ENCODE data around the gene MYLK3. TPM values are rescaled to one million over a fixed set of nuclear protein-coding genes. Genes with fewer than 3 reads are reported as not detected.

The MYLK3 gene
- total and polyA plus RNA-seq, 2 of the 4 experiments (the other 2 are of a cell fraction) = under 0.01 to 0.03 TPM

- POLR2A ChIA-PET (ENCODE audit: unreplicated experiment) = no interaction called here
- intact Hi-C loops (cut with micrococcal nuclease) (no loop called here), dilution Hi-C loops (cut with HindIII; ENCODE audit: low sequenced_read_pairs, unreplicated experiment) (no loop called here), in situ Hi-C loops (cut with MboI; ENCODE audit: low sequenced_read_pairs) (no loop called here)
- no peak overlapping the region for H3K4me3 ChIP-seq (ENCODE audit: insufficient read depth, low read depth, low read length)
- H4K20me1 ChIP-seq (ENCODE audit: insufficient read depth, low read length) = no peaks in the 10 kb centered on the region
- no peaks in the 10 kb centered on the region for H3K9me1 ChIP-seq (ENCODE audit: insufficient read depth, low read length)
- no peak overlapping the region for H3K56ac ChIP-seq (ENCODE audit: extremely low read depth, insufficient read depth, low read length)
- H3K9me3 ChIP-seq (ENCODE audit: control insufficient read depth, insufficient read depth, low read length) = no peaks in the 10 kb centered on the region
- H2BK15ac ChIP-seq (ENCODE audit: low read depth, low read length) = no peak overlapping the region
- H3K27me3 ChIP-seq (ENCODE audit: control insufficient read depth, insufficient read depth, low read length) = no peaks in the 10 kb centered on the region
- no CpG with 5 or more reads among the region's 3 CpGs for WGBS, 2 experiments (ENCODE audit: extremely low coverage in 2 of 2, insufficient read length in 1 of 2)
- no peak overlapping the region for H3K14ac ChIP-seq (replicated peaks; ENCODE audit: low read depth, low read length)
- DNase-seq (no peak), ATAC-seq (ENCODE audit: low read depth) (no peak)
- TF ChIP-seq MAZ (IDR thresholded peaks at IDR 0.05; ENCODE audit: borderline replicate concordance, low read depth, low read length) (no peak), MAFK (IDR thresholded peaks at IDR 0.05; ENCODE audit: low read depth, low read length) (no peak), CEBPB (IDR thresholded peaks at IDR 0.05; ENCODE audit: low read depth, low read length) (no peak), NFE2L2 (IDR thresholded peaks at IDR 0.05; ENCODE audit: low read depth, low read length) (no peak), RFX5 (IDR thresholded peaks at IDR 0.05; ENCODE audit: low read depth, low read length) (no peak), POLR2A (IDR thresholded peaks at IDR 0.05; ENCODE audit: low read depth, low read length) (no peak), FOS (IDR thresholded peaks at IDR 0.05; ENCODE audit: low read depth, low read length) (no peak), RCOR1 (IDR thresholded peaks at IDR 0.05; ENCODE audit: insufficient replicate concordance, low read length) (no peak), BHLHE40 (IDR thresholded peaks at IDR 0.05; ENCODE audit: low read depth, low read length) (no peak), SMC3 (IDR thresholded peaks at IDR 0.05; ENCODE audit: low read depth, low read length) (no peak), CHD1 (IDR thresholded peaks at IDR 0.05; ENCODE audit: low read depth, low read length) (no peak), RAD21 (IDR thresholded peaks at IDR 0.05; ENCODE audit: low read length) (no peak), MXI1 (IDR thresholded peaks at IDR 0.05; ENCODE audit: borderline replicate concordance, low read depth, low read length) (no peak)
- TF ChIP-seq, protein P1, sequence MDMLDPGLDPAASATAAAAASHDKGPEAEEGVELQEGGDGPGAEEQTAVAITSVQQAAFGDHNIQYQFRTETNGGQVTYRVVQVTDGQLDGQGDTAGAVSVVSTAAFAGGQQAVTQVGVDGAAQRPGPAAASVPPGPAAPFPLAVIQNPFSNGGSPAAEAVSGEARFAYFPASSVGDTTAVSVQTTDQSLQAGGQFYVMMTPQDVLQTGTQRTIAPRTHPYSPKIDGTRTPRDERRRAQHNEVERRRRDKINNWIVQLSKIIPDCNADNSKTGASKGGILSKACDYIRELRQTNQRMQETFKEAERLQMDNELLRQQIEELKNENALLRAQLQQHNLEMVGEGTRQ (IDR thresholded peaks at IDR 0.05; ENCODE audit: low read depth, low read length) = no peak
- TF ChIP-seq, protein P2, sequence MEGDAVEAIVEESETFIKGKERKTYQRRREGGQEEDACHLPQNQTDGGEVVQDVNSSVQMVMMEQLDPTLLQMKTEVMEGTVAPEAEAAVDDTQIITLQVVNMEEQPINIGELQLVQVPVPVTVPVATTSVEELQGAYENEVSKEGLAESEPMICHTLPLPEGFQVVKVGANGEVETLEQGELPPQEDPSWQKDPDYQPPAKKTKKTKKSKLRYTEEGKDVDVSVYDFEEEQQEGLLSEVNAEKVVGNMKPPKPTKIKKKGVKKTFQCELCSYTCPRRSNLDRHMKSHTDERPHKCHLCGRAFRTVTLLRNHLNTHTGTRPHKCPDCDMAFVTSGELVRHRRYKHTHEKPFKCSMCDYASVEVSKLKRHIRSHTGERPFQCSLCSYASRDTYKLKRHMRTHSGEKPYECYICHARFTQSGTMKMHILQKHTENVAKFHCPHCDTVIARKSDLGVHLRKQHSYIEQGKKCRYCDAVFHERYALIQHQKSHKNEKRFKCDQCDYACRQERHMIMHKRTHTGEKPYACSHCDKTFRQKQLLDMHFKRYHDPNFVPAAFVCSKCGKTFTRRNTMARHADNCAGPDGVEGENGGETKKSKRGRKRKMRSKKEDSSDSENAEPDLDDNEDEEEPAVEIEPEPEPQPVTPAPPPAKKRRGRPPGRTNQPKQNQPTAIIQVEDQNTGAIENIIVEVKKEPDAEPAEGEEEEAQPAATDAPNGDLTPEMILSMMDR (conservative IDR thresholded peaks at IDR 0.05; ENCODE audit: low read depth, low read length) = no peak
- TF ChIP-seq, protein P3, sequence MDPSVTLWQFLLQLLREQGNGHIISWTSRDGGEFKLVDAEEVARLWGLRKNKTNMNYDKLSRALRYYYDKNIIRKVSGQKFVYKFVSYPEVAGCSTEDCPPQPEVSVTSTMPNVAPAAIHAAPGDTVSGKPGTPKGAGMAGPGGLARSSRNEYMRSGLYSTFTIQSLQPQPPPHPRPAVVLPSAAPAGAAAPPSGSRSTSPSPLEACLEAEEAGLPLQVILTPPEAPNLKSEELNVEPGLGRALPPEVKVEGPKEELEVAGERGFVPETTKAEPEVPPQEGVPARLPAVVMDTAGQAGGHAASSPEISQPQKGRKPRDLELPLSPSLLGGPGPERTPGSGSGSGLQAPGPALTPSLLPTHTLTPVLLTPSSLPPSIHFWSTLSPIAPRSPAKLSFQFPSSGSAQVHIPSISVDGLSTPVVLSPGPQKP (IDR thresholded peaks at IDR 0.05; ENCODE audit: borderline replicate concordance, low read depth, low read length) = no peak
- BruUV-seq (replicated peaks) = no TSS peak
- H4K5ac ChIP-seq (ENCODE audit: low read depth, low read length) = no peak overlapping the region
- no peak overlapping the region for H2BK5ac ChIP-seq (ENCODE audit: low read depth, low read length, poor library complexity, severe bottlenecking)
- no peak overlapping the region for H3K9ac ChIP-seq (ENCODE audit: low read depth, low read length)
- no peak overlapping the region for H2BK20ac ChIP-seq (ENCODE audit: low read depth, low read length)
- no peak overlapping the region for H2AK5ac ChIP-seq (ENCODE audit: low read depth, low read length)
- no peak overlapping the region for H3K27ac ChIP-seq (ENCODE audit: insufficient read depth, low read length)
- no peaks in the 10 kb centered on the region for H3K4me1 ChIP-seq (ENCODE audit: control insufficient read depth, insufficient read depth, low read length)
- CTCF ChIA-PET = no interaction called here
- no peaks in the 10 kb centered on the region for H3K36me3 ChIP-seq (ENCODE audit: control insufficient read depth, insufficient read depth, low read length)
- H2BK120ac ChIP-seq (ENCODE audit: low read depth, low read length) = no peak overlapping the region
- no peak overlapping the region for H3K4me2 ChIP-seq (ENCODE audit: low read depth, low read length)
- no peak overlapping the region for H2AK9ac ChIP-seq (replicated peaks; ENCODE audit: low read depth, low read length, poor library complexity)
- no peak overlapping the region for H2AFZ ChIP-seq (replicated peaks; ENCODE audit: low read length, poor library complexity)
- H3K23ac ChIP-seq (ENCODE audit: low read depth, low read length) = no peak overlapping the region
- H3K79me1 ChIP-seq (ENCODE audit: low read depth in 1 of 2, low read length in 2 of 2) = no peaks in the 10 kb centered on the region
- H3K18ac ChIP-seq (ENCODE audit: low read depth, low read length) = no peak overlapping the region
- no peak overlapping the region for H3K4ac ChIP-seq (ENCODE audit: low read depth, low read length)
- H4K8ac ChIP-seq (ENCODE audit: low read depth in 2 of 2, low read length in 2 of 2) = no peak overlapping the region
- H4K91ac ChIP-seq (ENCODE audit: insufficient read depth, low read depth, low read length) = no peak overlapping the region
Observed at GRCh38 chr16:46712911-46713310, 35.2 kb downstream of the MYLK3 start.
